K562 (cell line): ENCODE data around the gene STK17A. TPM values are rescaled to one million over a fixed set of nuclear protein-coding genes. Genes with fewer than 3 reads are reported as not detected.

ENCODE experiments used
- CC2D1A ChIP-seq: fragments of 450-650 bp; IDR thresholded peaks from 2 replicates; pipeline ENCODE4 v1.6.1; 2017; ENCODE audit warnings: mild to moderate bottlenecking
- DIDO1 ChIP-seq: fragments of 450-650 bp; IDR thresholded peaks from 2 replicates; pipeline ENCODE4 v1.6.1; 2016; ENCODE audit warnings: low read depth, missing biosample characterization, missing genetic modification characterization
- ETV1 ChIP-seq: fragments of 450-650 bp; conservative IDR thresholded peaks from 2 replicates; pipeline ENCODE4 v1.6.1; 2016; ENCODE audit warnings: missing genetic modification characterization, control low read depth, low read depth, missing compliant biosample characterization
- ETV6 ChIP-seq, 3 experiments: fragments of 150-350 bp in 1 of 3; sonication (generic) in 1 of 3; formaldehyde crosslinking in 1 of 3; IDR thresholded peaks; 2 replicates each; pipeline versions ENCODE4 v1.6.1 to v1.8.0; 2014 to 2022; ENCODE audit warnings: borderline replicate concordance in 2 of 3, low read depth in 2 of 3, antibody characterized with exemption in 1 of 3, low read length in 1 of 3, mild to moderate bottlenecking in 1 of 3, missing genetic modification reagents in 1 of 3
- HDAC6 ChIP-seq: IDR thresholded peaks from 2 replicates; pipeline ENCODE4 v1.6.1; 2012; ENCODE audit warnings: low read depth, mild to moderate bottlenecking, control low read depth, inconsistent platforms, low read length, moderate library complexity
- HOMEZ ChIP-seq: fragments of 250-450 bp; sonication (Bioruptor Pico); IDR thresholded peaks from 2 replicates; pipeline ENCODE4 v1.4.0; 2020; ENCODE audit warnings: mild to moderate bottlenecking, moderate library complexity
- HSF4 ChIP-seq: fragments of 250-450 bp; sonication (Bioruptor Pico); IDR thresholded peaks from 2 replicates; pipeline ENCODE4 v2.1.2; 2022; ENCODE audit warnings: mild to moderate bottlenecking, moderate library complexity, borderline replicate concordance
- LARP7 ChIP-seq: fragments of 450-650 bp; IDR thresholded peaks from 2 replicates; pipeline ENCODE4 v1.6.1; 2016
- NFE2 ChIP-seq: IDR thresholded peaks from 2 replicates; pipeline ENCODE4 v1.6.1; 2014; ENCODE audit warnings: antibody characterized with exemption, low read depth
- NFXL1 ChIP-seq: fragments of 450-650 bp; formaldehyde crosslinking; IDR thresholded peaks from 2 replicates; pipeline ENCODE4 v1.4.0; 2021; ENCODE audit warnings: mild to moderate bottlenecking
- NR2C2 ChIP-seq, 2 experiments: fragments of 200-800 bp in 1 of 2; sonication (Bioruptor generic) in 1 of 2; sonication (generic) in 1 of 2; formaldehyde crosslinking in 1 of 2; IDR thresholded peaks; 2 replicates each; pipeline versions ENCODE4 v1.6.1 to v1.8.0; 2016 to 2022; ENCODE audit warnings: mild to moderate bottlenecking in 1 of 2, missing compliant biosample characterization in 1 of 2, missing genetic modification characterization in 1 of 2, missing genetic modification reagents in 1 of 2
- POLR2AphosphoS5 ChIP-seq: IDR thresholded peaks from 2 replicates; pipeline ENCODE4 v1.6.1; 2011; ENCODE audit warnings: mild to moderate bottlenecking, low read depth, low read length, moderate library complexity; ENCODE audit not compliant: control insufficient read depth, insufficient read depth
- POLR2G ChIP-seq: fragments of 200-400 bp; formaldehyde crosslinking; IDR thresholded peaks from 2 replicates; pipeline ENCODE4 v1.6.1; 2017; ENCODE audit warnings: low read depth, mild to moderate bottlenecking, antibody characterized with exemption, low read length, moderate library complexity
- PPARD ChIP-seq: fragments of 250-450 bp; sonication (Bioruptor Pico); IDR thresholded peaks from 2 replicates; pipeline ENCODE4 v1.8.0; 2022; ENCODE audit warnings: inconsistent platforms, mild to moderate bottlenecking, moderate library complexity
- SOX6 ChIP-seq: fragments of 450-650 bp; IDR thresholded peaks from 2 replicates; pipeline ENCODE4 v1.6.1; 2014; ENCODE audit warnings: mild to moderate bottlenecking
- TAF9B ChIP-seq: fragments of 450-650 bp; IDR thresholded peaks from 2 replicates; pipeline ENCODE4 v1.6.1; 2018; ENCODE audit warnings: mild to moderate bottlenecking; ENCODE audit not compliant: partially characterized antibody
- TSC22D4 ChIP-seq: fragments of 450-650 bp; IDR thresholded peaks from 2 replicates; pipeline ENCODE4 v1.6.1; 2016; ENCODE audit warnings: missing genetic modification characterization, missing biosample characterization, control low read depth
- ZFP1 ChIP-seq: fragments of 450-650 bp; formaldehyde crosslinking; IDR thresholded peaks from 2 replicates; pipeline ENCODE4 v1.4.0; 2020; ENCODE audit warnings: mild to moderate bottlenecking, mixed read lengths
- ZNF12 ChIP-seq: sonication (generic); formaldehyde crosslinking; IDR thresholded peaks from 2 replicates; pipeline ENCODE4 v1.4.0; 2020; ENCODE audit warnings: mild to moderate bottlenecking, missing genetic modification reagents
- ZNF184 ChIP-seq: sonication (generic); formaldehyde crosslinking; IDR thresholded peaks from 2 replicates; pipeline ENCODE4 v1.5.0; 2020; ENCODE audit warnings: missing genetic modification reagents
- ZNF253 ChIP-seq: fragments of 250-450 bp; sonication (Bioruptor Pico); conservative IDR thresholded peaks from 2 replicates; pipeline ENCODE4 v1.6.1; 2021; ENCODE audit warnings: mild to moderate bottlenecking
- ZNF354B ChIP-seq: fragments of 250-450 bp; sonication (Bioruptor Pico); IDR thresholded peaks from 2 replicates; pipeline ENCODE4 v1.4.0; 2020
- ZNF445 ChIP-seq: fragments of 250-450 bp; sonication (Bioruptor Pico); IDR thresholded peaks from 2 replicates; pipeline ENCODE4 v1.4.0; 2020; ENCODE audit warnings: low read depth, mild to moderate bottlenecking, moderate library complexity
- ZNF77 ChIP-seq: fragments of 250-450 bp; sonication (Bioruptor Pico); IDR thresholded peaks from 2 replicates; pipeline ENCODE4 v1.5.0; 2020
- ZSCAN29 ChIP-seq: fragments of 450-650 bp; IDR thresholded peaks from 2 replicates; pipeline ENCODE4 v1.6.1; 2017
- polyA plus RNA-seq, 8 experiments: library from polyadenylated mRNA; depleted of rRNA in 4 of 8; stranded (reverse) in 5 of 8; unstranded in 3 of 8; fragments of >200 nt; fragmentation: Nextera tagmentation in 2 of 8; fragmentation: Illumina TruSeq in 1 of 8; extraction: Ambion mirVana in 2 of 8; extraction: Trizol in 1 of 8; gene quantifications; 2 replicates each; pipeline versions ENCODE4 v1.2.1 to v1.2.3, GENCODE V29; 2011 to 2014; ENCODE audit warnings: inconsistent platforms in 1 of 8, missing spikeins in 1 of 8
- total RNA-seq, 7 experiments: library from RNA; depleted of rRNA in 6 of 7; stranded (reverse); fragments of >200 nt in 6 of 7; fragmentation: Illumina TruSeq in 2 of 7; extraction: Trizol in 2 of 7; gene quantifications; 2 replicates each; pipeline versions ENCODE4 v1.2.1 to v1.2.3, GENCODE V29; 2011 to 2021; ENCODE audit warnings: low replicate concordance in 1 of 7
- TF ChIP-seq, protein P1 (sequence below): sonication (generic); formaldehyde crosslinking; IDR thresholded peaks from 2 replicates; pipeline ENCODE4 v1.5.0; 2020; ENCODE audit warnings: missing genetic modification reagents
- TF ChIP-seq, protein P2 (sequence below): sonication (generic); formaldehyde crosslinking; IDR thresholded peaks from 2 replicates; pipeline ENCODE4 v1.8.1; 2022; ENCODE audit warnings: missing genetic modification reagents

STK17A gene
- total and polyA plus RNA-seq, 9 of the 15 experiments (the other 6 are each of a cell fraction or from before 2014, with no cell fraction given) = 3.4 to 16.3 (median 13.2) TPM

- TF ChIP-seq ZFP1 (CRISPR knock-in tag) = no peak
- peak; percentile 96 for TF ChIP-seq POLR2G
- no peak for TF ChIP-seq HOMEZ (CRISPR knock-in tag)
- TF ChIP-seq POLR2AphosphoS5 = peak; percentile 85
- no peak for TF ChIP-seq ZNF12 (CRISPR knock-in tag)
- no peak; the same call in 1 of the 2 replicates for TF ChIP-seq NFE2
- no peak for TF ChIP-seq HDAC6
- TF ChIP-seq PPARD (CRISPR knock-in tag) = no peak
- TF ChIP-seq NR2C2 (CRISPR knock-in tag; IDR thresholded peaks at IDR 0.05) = no peak
- no peak; the same call in 1 of the 2 replicates for TF ChIP-seq NR2C2 (tag; IDR thresholded peaks at IDR 0.05)
- TF ChIP-seq, protein P1, sequence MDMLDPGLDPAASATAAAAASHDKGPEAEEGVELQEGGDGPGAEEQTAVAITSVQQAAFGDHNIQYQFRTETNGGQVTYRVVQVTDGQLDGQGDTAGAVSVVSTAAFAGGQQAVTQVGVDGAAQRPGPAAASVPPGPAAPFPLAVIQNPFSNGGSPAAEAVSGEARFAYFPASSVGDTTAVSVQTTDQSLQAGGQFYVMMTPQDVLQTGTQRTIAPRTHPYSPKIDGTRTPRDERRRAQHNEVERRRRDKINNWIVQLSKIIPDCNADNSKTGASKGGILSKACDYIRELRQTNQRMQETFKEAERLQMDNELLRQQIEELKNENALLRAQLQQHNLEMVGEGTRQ (CRISPR knock-in tag) = no peak
- TF ChIP-seq NFXL1 = no peak
- TF ChIP-seq ZNF77 (CRISPR knock-in tag) = no peak
- no peak for TF ChIP-seq LARP7
- TF ChIP-seq ZNF354B = no peak
- no peak for TF ChIP-seq ZNF184 (CRISPR knock-in tag)
- TF ChIP-seq ZNF253 = no peak
- no peak for TF ChIP-seq ZSCAN29
- TF ChIP-seq SOX6 = no peak
- TF ChIP-seq DIDO1 (tag) = no peak
- TF ChIP-seq HSF4 = no peak
- TF ChIP-seq ZNF445 (CRISPR knock-in tag) = no peak
- no peak for TF ChIP-seq TSC22D4 (tag)
- TF ChIP-seq, protein P2, sequence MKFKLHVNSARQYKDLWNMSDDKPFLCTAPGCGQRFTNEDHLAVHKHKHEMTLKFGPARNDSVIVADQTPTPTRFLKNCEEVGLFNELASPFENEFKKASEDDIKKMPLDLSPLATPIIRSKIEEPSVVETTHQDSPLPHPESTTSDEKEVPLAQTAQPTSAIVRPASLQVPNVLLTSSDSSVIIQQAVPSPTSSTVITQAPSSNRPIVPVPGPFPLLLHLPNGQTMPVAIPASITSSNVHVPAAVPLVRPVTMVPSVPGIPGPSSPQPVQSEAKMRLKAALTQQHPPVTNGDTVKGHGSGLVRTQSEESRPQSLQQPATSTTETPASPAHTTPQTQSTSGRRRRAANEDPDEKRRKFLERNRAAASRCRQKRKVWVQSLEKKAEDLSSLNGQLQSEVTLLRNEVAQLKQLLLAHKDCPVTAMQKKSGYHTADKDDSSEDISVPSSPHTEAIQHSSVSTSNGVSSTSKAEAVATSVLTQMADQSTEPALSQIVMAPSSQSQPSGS (CRISPR knock-in tag) = no peak
- TF ChIP-seq ETV1 (tag) = no peak
- no peak for TF ChIP-seq ETV6 (IDR thresholded peaks at IDR 0.05; ENCODE audit: borderline replicate concordance in 1 of 2, low read depth in 2 of 2, low read length in 1 of 2)
- TF ChIP-seq ETV6 (CRISPR knock-in tag; IDR thresholded peaks at IDR 0.05; ENCODE audit: borderline replicate concordance) = no peak
- no peak for TF ChIP-seq TAF9B
- no peak for TF ChIP-seq CC2D1A
These were observed at the start of gene STK17A (continued) for GRCh38 chr7:43582503-43583423.
